T follicular helper cell (primary cell): ENCODE data around the gene TIAM1.

Experiments
- DNase-seq: peaks from one replicate; pipeline ENCODE4 v3.0.0-alpha.2; 2020; ENCODE audit warnings: low read depth

TIAM1 gene

DNA sequence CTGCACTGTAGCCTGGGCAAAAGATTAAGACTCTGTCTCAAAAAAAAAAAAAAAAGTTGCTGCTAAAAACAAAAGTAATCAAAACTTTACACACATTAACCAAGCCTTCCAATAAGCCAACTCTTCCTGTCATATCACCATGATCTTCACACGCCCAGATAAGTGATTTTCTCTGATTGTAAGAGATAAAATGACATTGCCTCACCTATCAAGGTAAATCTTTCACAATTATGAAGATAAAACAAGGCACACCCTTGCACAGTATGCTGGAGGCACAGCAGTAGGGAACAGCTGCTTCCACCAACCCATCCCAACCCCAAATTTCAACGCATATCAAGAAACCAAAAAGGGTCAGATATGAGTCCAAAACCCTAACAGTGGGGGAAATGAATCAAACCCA is 8.8 kb upstream of the TIAM1 start:
- no peak for DNase-seq

DNA sequence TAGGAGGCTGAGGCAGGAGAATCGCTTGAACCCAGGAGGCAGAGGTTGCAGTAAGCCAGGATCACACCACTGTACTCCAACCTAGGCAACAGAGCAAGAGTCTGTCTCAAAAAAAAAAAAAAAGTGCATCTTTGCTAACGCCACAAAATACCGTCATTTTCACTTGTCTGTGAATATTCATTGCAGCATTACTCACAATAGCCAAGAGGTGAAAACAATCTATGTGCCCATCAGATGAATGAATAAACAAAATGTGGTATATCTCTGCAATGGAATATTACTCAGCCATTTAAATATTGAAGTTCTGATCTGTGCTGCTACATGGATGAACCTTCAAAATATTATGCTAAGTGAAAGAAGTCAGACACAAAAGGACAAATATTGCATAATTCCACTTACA is 7.9 kb upstream of the TIAM1 start:
- DNase-seq: no peak

- no peak for DNase-seq
These were observed 7.4 kb upstream of the TIAM1 start for GRCh38 chr21:31351438-31351837.

GRCh38 chr21:31349208-31349607 is 5.1 kb upstream of the TIAM1 start:
- no peak for DNase-seq

DNA sequence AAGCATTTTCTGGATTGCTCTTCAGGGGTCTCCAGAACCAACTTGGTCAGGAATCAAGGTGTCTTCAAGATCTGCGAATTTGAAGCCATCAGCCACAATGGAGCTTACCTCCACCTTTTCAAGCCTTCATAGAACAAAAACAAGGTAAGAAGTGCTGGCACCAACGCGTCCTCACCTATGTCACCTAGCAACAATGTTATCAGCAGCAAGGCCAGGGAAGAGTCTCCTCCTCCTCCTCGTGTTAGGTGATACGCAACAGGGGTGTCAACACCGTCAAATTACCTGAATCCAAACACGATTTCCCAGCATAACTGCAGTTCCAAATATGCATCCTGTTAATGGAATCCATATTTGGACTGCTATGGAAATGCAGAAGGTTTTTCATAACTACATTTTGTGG is 4.1 kb upstream of the TIAM1 start:
- DNase-seq: no peak

GRCh38 chr21:31347435-31348032 is 3.5 kb upstream of the TIAM1 start:
- DNase-seq: no peak

DNA sequence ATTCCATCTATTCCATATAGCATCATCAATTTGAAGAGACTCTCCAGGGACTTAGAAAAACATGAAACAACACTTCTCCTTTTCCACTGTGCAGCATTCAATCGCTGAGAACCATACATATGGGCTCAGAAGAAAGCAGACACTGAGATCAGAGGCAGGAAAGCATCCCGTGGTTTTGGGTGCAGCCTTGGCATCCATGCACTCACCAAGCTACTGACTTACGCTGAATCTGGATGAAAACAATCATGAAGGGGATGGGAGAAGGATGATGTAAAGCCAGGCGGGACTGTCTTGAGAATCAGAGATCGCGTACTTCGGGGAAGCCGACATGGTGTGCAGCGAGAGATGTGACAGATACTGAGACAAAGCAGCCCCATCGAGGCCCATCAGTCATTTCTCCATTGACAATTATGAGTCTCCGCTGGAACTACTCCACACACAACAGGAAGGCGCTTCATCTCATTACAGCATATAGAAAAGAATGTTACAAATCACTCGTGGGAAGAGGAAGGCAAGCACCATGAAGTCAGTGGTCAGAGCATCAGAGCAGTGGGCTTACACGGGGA is 2.3 kb upstream of the TIAM1 start:
- no peak for DNase-seq

- no peak for DNase-seq
These were observed 1.1 kb upstream of the TIAM1 start for GRCh38 chr21:31345136-31345535.

DNA sequence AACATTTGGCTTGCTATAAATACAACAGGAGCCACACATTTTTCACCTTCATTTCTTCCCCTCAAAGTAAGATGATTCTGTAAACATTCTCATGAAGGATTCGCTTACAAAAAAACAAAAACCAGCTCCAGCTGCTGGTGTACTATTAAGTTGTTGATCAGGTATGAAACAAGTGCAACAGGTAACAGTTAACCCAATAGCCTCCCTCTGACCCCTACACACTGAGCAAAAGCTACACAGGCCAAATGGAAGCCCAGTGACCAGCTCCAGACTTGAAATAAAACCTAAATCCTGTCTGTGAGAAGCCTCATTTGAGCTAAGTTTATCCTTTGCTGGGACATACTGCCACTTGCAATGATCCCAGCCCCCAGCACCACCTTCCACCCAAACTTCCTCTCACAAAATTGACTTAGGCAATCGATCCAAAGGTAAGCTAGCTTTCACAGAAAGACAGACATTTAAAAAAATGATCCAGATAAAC is 991 bp downstream of the TIAM1 start:
- DNase-seq: no peak

DNA sequence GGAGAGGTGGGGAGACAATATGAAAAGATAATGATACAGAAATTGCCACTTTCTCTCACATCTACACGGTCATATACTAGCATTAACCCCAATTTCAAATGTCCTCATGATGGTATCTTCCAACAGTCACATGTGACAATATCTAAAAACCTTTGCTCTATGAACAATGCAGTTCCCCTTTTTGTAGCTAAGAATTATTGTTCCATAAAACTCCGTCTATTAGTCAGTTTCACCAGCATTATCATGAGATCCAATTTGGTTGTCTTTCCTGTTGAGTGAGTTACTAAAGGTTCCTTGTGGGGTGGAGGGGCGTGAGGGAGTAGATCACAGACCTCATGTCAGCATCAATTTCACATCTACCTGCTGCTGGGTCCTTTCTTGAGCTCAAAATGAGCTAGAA is 1.7 kb downstream of the TIAM1 start:
- no peak for DNase-seq

- DNase-seq: no peak
These were observed 3.0 kb downstream of the TIAM1 start for GRCh38 chr21:31340942-31341487.

- DNase-seq: no peak
These were observed 3.5 kb downstream of the TIAM1 start for GRCh38 chr21:31340514-31340913.

DNA sequence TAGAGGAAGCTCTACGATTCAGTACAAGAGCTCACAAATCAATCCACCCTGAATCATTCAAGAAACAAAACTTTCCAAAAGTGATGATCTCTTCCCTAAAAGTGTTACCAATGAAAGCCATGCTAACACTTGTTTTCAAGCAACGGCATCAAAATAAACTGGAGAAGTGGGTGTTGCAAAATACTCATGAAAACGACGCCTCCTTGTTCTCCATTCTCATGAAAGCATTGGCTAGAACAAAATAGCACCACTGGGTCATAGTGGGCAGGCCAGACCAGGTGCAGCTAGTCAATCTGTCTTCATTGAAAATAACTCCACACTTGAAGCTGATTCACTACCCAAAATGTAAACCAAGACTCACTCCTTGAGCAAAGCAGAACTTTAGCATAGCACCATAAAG is 4.3 kb downstream of the TIAM1 start:
- DNase-seq: no peak

GRCh38 chr21:31338908-31339368 is 5.1 kb downstream of the TIAM1 start:
- DNase-seq: no peak

DNA sequence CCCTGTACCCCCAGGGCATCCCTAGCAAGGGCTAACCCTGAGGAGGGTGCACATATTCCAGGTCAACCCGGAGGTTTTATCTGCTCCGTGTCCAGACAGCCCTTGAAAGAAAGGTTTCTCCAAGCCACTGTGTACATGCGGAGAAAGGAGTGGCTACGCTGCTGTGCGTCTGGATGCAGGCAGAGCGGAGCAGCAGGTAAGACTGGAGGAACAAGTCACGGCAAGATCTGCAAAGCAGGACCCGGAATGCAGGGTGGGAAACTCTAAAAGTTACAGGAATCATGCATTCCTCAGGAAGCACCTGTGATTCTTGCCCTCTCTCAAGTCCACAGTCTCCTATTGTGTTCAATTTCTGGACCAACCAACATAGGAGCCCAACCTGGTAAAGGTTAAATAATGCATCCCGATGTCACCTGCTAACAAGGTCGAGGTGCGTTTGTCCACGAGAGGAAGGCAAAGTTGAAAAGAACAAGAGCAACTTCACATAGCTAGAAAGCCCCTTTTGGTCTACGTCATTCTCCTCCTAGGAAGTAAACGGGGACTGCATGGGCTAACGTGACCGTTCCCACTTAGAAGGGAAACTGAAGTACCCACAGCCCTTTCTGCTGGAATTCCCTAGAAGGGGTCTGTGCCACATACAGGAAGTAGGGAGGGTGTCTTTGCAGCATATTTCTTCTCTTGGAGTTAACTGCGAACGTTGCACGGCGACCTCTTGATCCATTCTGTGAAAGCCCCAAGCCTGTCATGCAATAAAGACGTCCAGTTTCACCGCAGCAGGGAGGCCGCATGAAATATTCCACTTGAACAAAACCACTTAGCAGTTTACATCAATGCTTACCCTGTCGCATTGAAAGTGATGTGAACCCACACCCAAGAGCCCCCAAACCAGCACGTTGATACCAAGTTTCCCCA is 5.8 kb downstream of the TIAM1 start:
- no peak for DNase-seq

DNA sequence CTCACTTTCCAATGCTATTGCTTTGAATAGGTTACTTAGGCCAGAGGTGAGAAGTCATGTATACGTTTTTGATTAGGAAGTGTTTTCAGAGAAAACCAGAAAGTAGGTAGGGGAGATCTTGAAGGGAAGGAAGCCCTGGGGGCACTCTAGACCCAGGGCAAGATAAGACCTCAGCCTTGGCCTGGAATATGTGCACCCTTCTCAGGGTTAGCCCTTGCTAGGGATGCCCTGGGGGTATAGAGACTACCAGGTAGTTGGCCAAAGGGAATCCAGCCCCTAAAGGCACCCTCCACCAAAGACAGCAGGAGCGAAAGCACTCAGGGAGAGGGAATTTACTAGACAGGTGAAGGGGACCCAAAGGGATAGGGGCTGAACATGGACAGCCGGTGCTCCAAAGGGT is 7.0 kb downstream of the TIAM1 start:
- DNase-seq: no peak

- no peak for DNase-seq
These were observed 7.4 kb downstream of the TIAM1 start for GRCh38 chr21:31336739-31337040.

- DNase-seq: no peak
These were observed 7.9 kb downstream of the TIAM1 start for GRCh38 chr21:31335957-31336738.

GRCh38 chr21:31334648-31335121 is 9.4 kb downstream of the TIAM1 start:
- DNase-seq: no peak

DNA sequence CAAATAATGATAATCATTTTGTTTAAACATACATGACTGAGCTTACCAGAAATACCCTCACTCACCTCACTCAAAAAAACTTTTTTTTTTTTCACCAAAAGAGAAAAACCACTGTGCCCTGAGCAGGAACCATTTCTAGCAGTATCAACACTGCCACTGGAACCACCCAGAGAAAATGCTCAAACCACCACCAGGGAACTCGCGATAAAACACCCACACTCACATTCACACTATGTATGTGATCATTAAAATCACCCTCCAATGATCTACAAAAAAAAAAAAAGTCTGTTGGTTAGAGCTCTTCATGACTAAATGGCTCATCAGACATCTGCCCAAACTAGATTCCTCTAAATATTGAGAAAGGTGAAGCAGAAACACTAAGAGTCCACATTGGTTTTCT is 11.5 kb downstream of the TIAM1 start:
- no peak for DNase-seq

- DNase-seq: no peak
These were observed 12.8 kb downstream of the TIAM1 start for GRCh38 chr21:31331231-31331630.

GRCh38 chr21:31330144-31330483 is 13.9 kb downstream of the TIAM1 start:
- DNase-seq: no peak
